GM13977 (cell line): ENCODE data around the gene NKAIN2.

Experiments
- DNase-seq: peaks from one replicate; pipeline ENCODE4 v3.0.0; 2012; ENCODE audit warnings: low spot score
- CTCF ChIP-seq: IDR thresholded peaks from 2 replicates; pipeline ENCODE4 v1.5.1; 2012; ENCODE audit warnings: mild to moderate bottlenecking, control low read depth; ENCODE audit not compliant: insufficient read depth; ENCODE audit errors: extremely low read depth, missing control alignments
- in situ Hi-C: fragments of 300-500 bp; cut with MboI; formaldehyde crosslinking; loops from one replicate; pipeline ENCODE4 v1.12.0; 2022; ENCODE audit warnings: low sequenced_read_pairs, low pct_unique_long_range_greater_than_20kb, mixed read lengths, inconsistent platforms; ENCODE audit not compliant: unreplicated experiment

NKAIN2 gene

GRCh38 chr6:124199286-124199685 lies 395.6 kb downstream of the NKAIN2 start:
- in situ Hi-C loops = no loop called here
- TF ChIP-seq CTCF = no peak
- no peak for DNase-seq

- DNase-seq = no peak
- in situ Hi-C loops = no loop called here
- no peak for TF ChIP-seq CTCF
Measured at GRCh38 chr6:124200661-124201060, 397.0 kb downstream of the NKAIN2 start.

- in situ Hi-C loops = no loop called here
- DNase-seq = no peak
- no peak for TF ChIP-seq CTCF
Measured at GRCh38 chr6:124203101-124203811, 399.6 kb downstream of the NKAIN2 start.

GRCh38 chr6:124203812-124204167 lies 400.1 kb downstream of the NKAIN2 start:
- no peak for TF ChIP-seq CTCF

GRCh38 chr6:124205921-124206320 lies 402.3 kb downstream of the NKAIN2 start:
- TF ChIP-seq CTCF = no peak
- in situ Hi-C loops = no loop called here
- no peak for DNase-seq

More at GRCh38 chr6:124203812-124204167, 400.1 kb downstream of the NKAIN2 start:
- in situ Hi-C loops = no loop called here
- no peak for DNase-seq

- TF ChIP-seq CTCF = no peak
Measured at GRCh38 chr6:124223611-124224345, 420.1 kb downstream of the NKAIN2 start.

More at GRCh38 chr6:124223611-124224345, 420.1 kb downstream of the NKAIN2 start:
- in situ Hi-C loops = no loop called here
- no peak for DNase-seq
